ENCODE results near the gene PCGF3.
A peak's percentile ranks its signal among the peaks of the same experiment; 100 is the strongest.
"Not testable (repeated sequence)": the region's sequence is repeated elsewhere in the genome, so short reads cannot be mapped to it uniquely, and the experiment has no call there.

The PCGF3 gene

GRCh38 chr4:742742-743311 lies 37.2 kb downstream of the PCGF3 start:
- DNase-seq: peak; percentile 81

- no peak for DNase-seq
These were observed 38.0 kb downstream of the PCGF3 start for GRCh38 chr4:743463-744211.

- no peak for DNase-seq
These were observed 38.7 kb downstream of the PCGF3 start for GRCh38 chr4:744212-744841.

GRCh38 chr4:747546-748170 lies 42.0 kb downstream of the PCGF3 start:
- no peak for DNase-seq

- no peak for DNase-seq
These were observed 42.8 kb downstream of the PCGF3 start for GRCh38 chr4:748461-748860.

- no peak for DNase-seq
These were observed 44.4 kb downstream of the PCGF3 start for GRCh38 chr4:749698-750666.

- DNase-seq: no peak
These were observed 46.0 kb downstream of the PCGF3 start for GRCh38 chr4:751676-752075.

GRCh38 chr4:752196-752861 lies 46.7 kb downstream of the PCGF3 start:
- no peak for DNase-seq

- not testable (repeated sequence) for DNase-seq
These were observed 47.6 kb downstream of the PCGF3 start for GRCh38 chr4:753186-753585.

GRCh38 chr4:754221-755120 lies 48.8 kb downstream of the PCGF3 start:
- no peak for DNase-seq

- DNase-seq: no peak
These were observed 51.5 kb downstream of the PCGF3 start for GRCh38 chr4:757111-757510.

GRCh38 chr4:759810-760209 lies 54.2 kb downstream of the PCGF3 start:
- DNase-seq: not testable (repeated sequence)

- DNase-seq: no peak
These were observed 55.0 kb downstream of the PCGF3 start for GRCh38 chr4:760616-761015.

GRCh38 chr4:761086-761485 lies 55.5 kb downstream of the PCGF3 start:
- DNase-seq: no peak

- DNase-seq: no peak
These were observed 56.1 kb downstream of the PCGF3 start for GRCh38 chr4:761739-762138.

GRCh38 chr4:762211-763190 lies 56.9 kb downstream of the PCGF3 start:
- no peak for DNase-seq

GRCh38 chr4:763191-763810 lies 57.7 kb downstream of the PCGF3 start:
- no peak for DNase-seq

GRCh38 chr4:763922-764321 lies 58.3 kb downstream of the PCGF3 start:
- DNase-seq: peak; percentile 21
